ENCODE measurements around the gene SBDS.
"Not testable (repeated sequence)": the region's sequence is repeated elsewhere in the genome, so short reads cannot be mapped to it uniquely, and the experiment has no call there.

DNA sequence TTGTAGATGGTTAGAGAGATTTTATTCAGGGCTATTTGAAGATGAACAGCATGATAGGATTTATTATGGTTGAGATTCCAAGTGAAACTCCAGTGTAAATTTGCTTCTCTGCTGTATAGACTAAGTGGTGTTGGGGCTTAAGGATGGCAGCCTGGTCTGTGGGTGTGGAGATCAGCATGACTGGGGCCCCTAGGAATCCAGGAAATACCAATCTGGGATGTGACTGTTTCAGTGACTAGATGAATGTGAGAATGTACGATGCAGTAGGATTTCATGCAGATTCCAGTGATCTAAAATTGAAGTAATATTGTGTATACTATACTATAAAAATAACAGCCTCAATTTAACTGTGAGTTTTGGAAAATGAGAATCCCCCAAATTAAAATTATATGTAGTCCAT lies 30.1 kb upstream of the SBDS start:
- TF ChIP-seq, protein P1, sequence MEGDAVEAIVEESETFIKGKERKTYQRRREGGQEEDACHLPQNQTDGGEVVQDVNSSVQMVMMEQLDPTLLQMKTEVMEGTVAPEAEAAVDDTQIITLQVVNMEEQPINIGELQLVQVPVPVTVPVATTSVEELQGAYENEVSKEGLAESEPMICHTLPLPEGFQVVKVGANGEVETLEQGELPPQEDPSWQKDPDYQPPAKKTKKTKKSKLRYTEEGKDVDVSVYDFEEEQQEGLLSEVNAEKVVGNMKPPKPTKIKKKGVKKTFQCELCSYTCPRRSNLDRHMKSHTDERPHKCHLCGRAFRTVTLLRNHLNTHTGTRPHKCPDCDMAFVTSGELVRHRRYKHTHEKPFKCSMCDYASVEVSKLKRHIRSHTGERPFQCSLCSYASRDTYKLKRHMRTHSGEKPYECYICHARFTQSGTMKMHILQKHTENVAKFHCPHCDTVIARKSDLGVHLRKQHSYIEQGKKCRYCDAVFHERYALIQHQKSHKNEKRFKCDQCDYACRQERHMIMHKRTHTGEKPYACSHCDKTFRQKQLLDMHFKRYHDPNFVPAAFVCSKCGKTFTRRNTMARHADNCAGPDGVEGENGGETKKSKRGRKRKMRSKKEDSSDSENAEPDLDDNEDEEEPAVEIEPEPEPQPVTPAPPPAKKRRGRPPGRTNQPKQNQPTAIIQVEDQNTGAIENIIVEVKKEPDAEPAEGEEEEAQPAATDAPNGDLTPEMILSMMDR (IDR thresholded peaks at IDR 0.05), result not testable (repeated sequence)
- TF ChIP-seq POLR2A (IDR thresholded peaks at IDR 0.05), result not testable (repeated sequence)
